WTC11 (cell line): Measurements from ENCODE around the gene FMR1. TPM values are rescaled to one million over a fixed set of nuclear protein-coding genes. Genes with fewer than 3 reads are reported as not detected.

Experiments used
- ATAC-seq: fragments of 200-7000 bp; cut with Tn5 transposase; 2 replicates; pipeline ENCODE4 v1.10.0; 2021; ENCODE audit warnings: mild to moderate bottlenecking, moderate library complexity
- CTCF ChIA-PET: fragments of 300-600 bp; sonication (Branson Sonifier 250); formaldehyde crosslinking; loops from one replicate; lab custom pipeline; 2021; ENCODE audit warnings: antibody characterized with exemption; lab: Charles Lee
- POLR2A ChIA-PET: fragments of 350-600 bp; sonication (Branson Sonifier 250); formaldehyde crosslinking; loops from one replicate; lab custom pipeline; 2021; ENCODE audit warnings: antibody characterized with exemption; lab: Charles Lee
- DNase-seq: peaks from one replicate; pipeline ENCODE4 v3.0.0; 2021; ENCODE audit warnings: low spot score
- H3K27ac Mint-ChIP-seq: 2 replicates; pipeline ENCODE4 v1.8.0; 2021; ENCODE audit warnings: mixed read lengths
- H3K27me3 Mint-ChIP-seq: 2 replicates; pipeline ENCODE4 v1.8.0; 2021; ENCODE audit warnings: low read depth, mild to moderate bottlenecking, moderate library complexity, mixed read lengths
- H3K36me3 Mint-ChIP-seq: 2 replicates; pipeline ENCODE4 v1.8.0; 2021; ENCODE audit warnings: mixed read lengths
- H3K4me1 Mint-ChIP-seq: 2 replicates; pipeline ENCODE4 v1.8.0; 2022; ENCODE audit warnings: mixed read lengths
- H3K4me3 Mint-ChIP-seq: 2 replicates; pipeline ENCODE4 v1.8.0; 2021; ENCODE audit warnings: mild to moderate bottlenecking, moderate library complexity, mixed read lengths
- H3K9me3 Mint-ChIP-seq: 2 replicates; pipeline ENCODE4 v1.8.0; 2021; ENCODE audit warnings: mixed read lengths
- ATF1 ChIP-seq: sonication (generic); formaldehyde crosslinking; IDR thresholded peaks from 2 replicates; pipeline ENCODE4 v1.8.1; 2023; ENCODE audit warnings: mild to moderate bottlenecking, moderate library complexity, missing genetic modification reagents
- EMX1 ChIP-seq: fragments of 250-450 bp; sonication (Bioruptor Pico); IDR thresholded peaks from 2 replicates; pipeline ENCODE4 v1.8.0; 2021; ENCODE audit warnings: mild to moderate bottlenecking
- KAT7 ChIP-seq: sonication (generic); formaldehyde crosslinking; IDR thresholded peaks from 2 replicates; pipeline ENCODE4 v1.8.1; 2023; ENCODE audit warnings: missing genetic modification reagents, mild to moderate bottlenecking, borderline replicate concordance
- MAX ChIP-seq: sonication (generic); formaldehyde crosslinking; IDR thresholded peaks from 2 replicates; pipeline ENCODE4 v1.8.0; 2022; ENCODE audit warnings: mild to moderate bottlenecking, missing genetic modification reagents
- MLX ChIP-seq: sonication (generic); formaldehyde crosslinking; IDR thresholded peaks from 2 replicates; pipeline ENCODE4 v1.8.1; 2023; ENCODE audit warnings: mild to moderate bottlenecking, missing genetic modification reagents, moderate library complexity
- MYBL2 ChIP-seq: sonication (generic); formaldehyde crosslinking; IDR thresholded peaks from 2 replicates; pipeline ENCODE4 v1.8.1; 2023; ENCODE audit warnings: mild to moderate bottlenecking, moderate library complexity, missing genetic modification reagents
- PRDM15 ChIP-seq: sonication (generic); formaldehyde crosslinking; IDR thresholded peaks from 2 replicates; pipeline ENCODE4 v1.8.0; 2022; ENCODE audit warnings: missing genetic modification reagents
- SMAD3 ChIP-seq: sonication (generic); formaldehyde crosslinking; IDR thresholded peaks from 2 replicates; pipeline ENCODE4 v1.8.0; 2022; ENCODE audit warnings: missing genetic modification reagents, mild to moderate bottlenecking, borderline replicate concordance
- ZNF396 ChIP-seq: fragments of 250-450 bp; sonication (Bioruptor Pico); IDR thresholded peaks from 2 replicates; pipeline ENCODE4 v1.8.0; 2021; ENCODE audit warnings: mild to moderate bottlenecking, moderate library complexity, borderline replicate concordance
- ZNF512 ChIP-seq: sonication (generic); formaldehyde crosslinking; IDR thresholded peaks from 2 replicates; pipeline ENCODE4 v1.8.1; 2022; ENCODE audit warnings: missing genetic modification reagents, borderline replicate concordance
- total RNA-seq: library from RNA; stranded (reverse); gene quantifications from 3 replicates; pipeline ENCODE4 v1.2.3, GENCODE V29; 2021

The FMR1 gene
- total RNA-seq, 1 experiment from 2014 or later: 32.7 TPM

GRCh38 chrX:147914591-147914990, 2.9 kb downstream of the FMR1 start:
- H3K4me1 Mint-ChIP-seq: peaks cover 41% of the 10 kb centered on the region
- peak overlapping the region; percentile 94; the same call in 1 of the 2 replicates for H3K4me3 Mint-ChIP-seq
- no peak overlapping the region for H3K27ac Mint-ChIP-seq
- ChIA-PET POLR2A (no interaction called here), CTCF (no interaction called here)
- peaks cover 19% of the 10 kb centered on the region for H3K27me3 Mint-ChIP-seq
- no peak for ATAC-seq
- no peak for DNase-seq
- no peak for TF ChIP-seq ZNF512 (CRISPR knock-in tag)
- TF ChIP-seq MAX (CRISPR knock-in tag): no peak
- TF ChIP-seq PRDM15 (CRISPR knock-in tag): no peak
- TF ChIP-seq KAT7 (CRISPR knock-in tag): no peak
- no peak for TF ChIP-seq ZNF396 (CRISPR knock-in tag)
- no peak for TF ChIP-seq ATF1
- TF ChIP-seq SMAD3 (CRISPR knock-in tag): no peak
- no peak for TF ChIP-seq MLX (CRISPR knock-in tag)
- no peaks in the 10 kb centered on the region for H3K36me3 Mint-ChIP-seq
- H3K9me3 Mint-ChIP-seq: no peaks in the 10 kb centered on the region

- H3K36me3 Mint-ChIP-seq: no peaks in the 10 kb centered on the region
- peak overlapping the region; percentile 37 for H3K4me3 Mint-ChIP-seq
- peaks cover 50% of the 10 kb centered on the region for H3K4me1 Mint-ChIP-seq
- ChIA-PET POLR2A (no interaction called here), CTCF (no interaction called here)
- ATAC-seq (no peak), DNase-seq (no peak)
- H3K27me3 Mint-ChIP-seq: peaks cover under 1% of the 10 kb centered on the region; the same call in 1 of the 2 replicates
- H3K9me3 Mint-ChIP-seq: no peaks in the 10 kb centered on the region
- H3K27ac Mint-ChIP-seq: peak overlapping the region; percentile 96
- TF ChIP-seq EMX1 (CRISPR knock-in tag): no peak
Measured at GRCh38 chrX:147916375-147916968, 4.8 kb downstream of the FMR1 start.

GRCh38 chrX:147917700-147918695, 6.3 kb downstream of the FMR1 start:
- Mint-ChIP-seq H3K9me3 (no peaks in the 10 kb centered on the region), H3K4me3 (no peak overlapping the region), H3K36me3 (no peaks in the 10 kb centered on the region), H3K27ac (peak overlapping the region; percentile 71), H3K4me1 (peaks cover 50% of the 10 kb centered on the region), H3K27me3 (no peaks in the 10 kb centered on the region)
- no peak for ATAC-seq
- DNase-seq: no peak
- TF ChIP-seq MYBL2 (CRISPR knock-in tag): no peak
- POLR2A ChIA-PET: no interaction called here
- CTCF ChIA-PET: interaction anchor here (0.6 to 0.7 kb wide), 2 partner anchors 36 to 475 kb away, joined by 3 to 5 read pairs; no protein-coding TSS in a partner anchor
